Measurements from ENCODE around the gene IL1RAPL2. TPM values are rescaled to one million over a fixed set of nuclear protein-coding genes. Genes with fewer than 3 reads are reported as not detected.

IL1RAPL2 gene
- total RNA-seq, 4 donors from 2014 or later: not detected

DNA sequence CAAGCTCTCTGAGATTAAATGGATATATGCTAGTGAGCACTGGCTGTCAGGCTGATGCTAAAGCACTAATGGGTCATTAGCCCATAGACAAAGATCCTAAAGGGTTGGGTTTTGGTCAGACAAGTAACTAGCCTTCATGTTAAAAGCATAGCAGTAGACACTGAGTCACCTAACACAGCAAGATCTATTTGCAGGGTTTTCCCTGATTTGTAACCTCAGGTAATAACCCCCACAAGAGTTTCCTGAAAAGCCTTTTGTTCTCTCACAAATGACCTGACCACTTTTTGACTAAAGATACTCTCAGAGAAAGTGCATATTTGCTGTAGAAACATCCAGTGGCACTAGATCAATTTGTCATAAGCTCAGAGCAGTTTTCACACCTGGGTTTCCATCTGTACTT, 905.6 kb downstream of the IL1RAPL2 start:
- H3K36me3 ChIP-seq: no peaks in the 10 kb centered on the region
- H3K4me1 ChIP-seq: no peaks in the 10 kb centered on the region
- no peaks in the 10 kb centered on the region for H3K27me3 ChIP-seq
- DNase-seq: no peak
- no peaks in the 10 kb centered on the region for H3K9me3 ChIP-seq
- intact Hi-C loops (cut with DNase I): no loop called here
- TF ChIP-seq, protein P1, sequence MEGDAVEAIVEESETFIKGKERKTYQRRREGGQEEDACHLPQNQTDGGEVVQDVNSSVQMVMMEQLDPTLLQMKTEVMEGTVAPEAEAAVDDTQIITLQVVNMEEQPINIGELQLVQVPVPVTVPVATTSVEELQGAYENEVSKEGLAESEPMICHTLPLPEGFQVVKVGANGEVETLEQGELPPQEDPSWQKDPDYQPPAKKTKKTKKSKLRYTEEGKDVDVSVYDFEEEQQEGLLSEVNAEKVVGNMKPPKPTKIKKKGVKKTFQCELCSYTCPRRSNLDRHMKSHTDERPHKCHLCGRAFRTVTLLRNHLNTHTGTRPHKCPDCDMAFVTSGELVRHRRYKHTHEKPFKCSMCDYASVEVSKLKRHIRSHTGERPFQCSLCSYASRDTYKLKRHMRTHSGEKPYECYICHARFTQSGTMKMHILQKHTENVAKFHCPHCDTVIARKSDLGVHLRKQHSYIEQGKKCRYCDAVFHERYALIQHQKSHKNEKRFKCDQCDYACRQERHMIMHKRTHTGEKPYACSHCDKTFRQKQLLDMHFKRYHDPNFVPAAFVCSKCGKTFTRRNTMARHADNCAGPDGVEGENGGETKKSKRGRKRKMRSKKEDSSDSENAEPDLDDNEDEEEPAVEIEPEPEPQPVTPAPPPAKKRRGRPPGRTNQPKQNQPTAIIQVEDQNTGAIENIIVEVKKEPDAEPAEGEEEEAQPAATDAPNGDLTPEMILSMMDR (IDR thresholded peaks at IDR 0.05): no peak
- no peak for TF ChIP-seq POLR2A (IDR thresholded peaks at IDR 0.05)
- H3K4me3 ChIP-seq (replicated peaks in 1 of 3): no peak overlapping the region
- no peak overlapping the region for H3K27ac ChIP-seq

DNA sequence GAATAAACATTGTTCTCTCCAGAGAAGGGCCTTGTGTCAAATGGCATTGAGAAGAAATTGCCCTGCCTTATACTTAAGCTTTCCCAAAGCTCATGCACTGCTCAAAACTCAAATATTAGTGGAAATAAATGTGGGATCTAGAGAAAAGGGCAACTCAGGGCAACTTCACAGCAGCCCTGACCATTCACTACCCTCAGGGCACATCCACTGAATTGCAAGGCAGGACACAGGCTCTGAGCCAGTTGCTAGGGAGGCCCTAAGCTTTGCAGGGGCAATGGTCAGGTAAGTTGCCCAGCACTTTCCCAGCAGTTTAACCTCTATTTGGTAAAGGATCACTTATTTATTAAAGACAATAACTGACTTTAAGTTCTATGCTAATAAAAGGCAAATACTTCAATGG, 909.8 kb downstream of the IL1RAPL2 start:
- Histone ChIP-seq H3K27ac (no peak overlapping the region), H3K4me3 (replicated peaks in 1 of 3) (no peak overlapping the region), H3K27me3 (no peaks in the 10 kb centered on the region), H3K36me3 (no peaks in the 10 kb centered on the region), H3K9me3 (no peaks in the 10 kb centered on the region), H3K4me1 (no peaks in the 10 kb centered on the region)
- DNase-seq: peak in 1 of 2 donors; percentile 2
- intact Hi-C loops (cut with DNase I): no loop called here
- TF ChIP-seq, protein P1 (IDR thresholded peaks at IDR 0.05): no peak
- TF ChIP-seq POLR2A (IDR thresholded peaks at IDR 0.05): no peak

DNA sequence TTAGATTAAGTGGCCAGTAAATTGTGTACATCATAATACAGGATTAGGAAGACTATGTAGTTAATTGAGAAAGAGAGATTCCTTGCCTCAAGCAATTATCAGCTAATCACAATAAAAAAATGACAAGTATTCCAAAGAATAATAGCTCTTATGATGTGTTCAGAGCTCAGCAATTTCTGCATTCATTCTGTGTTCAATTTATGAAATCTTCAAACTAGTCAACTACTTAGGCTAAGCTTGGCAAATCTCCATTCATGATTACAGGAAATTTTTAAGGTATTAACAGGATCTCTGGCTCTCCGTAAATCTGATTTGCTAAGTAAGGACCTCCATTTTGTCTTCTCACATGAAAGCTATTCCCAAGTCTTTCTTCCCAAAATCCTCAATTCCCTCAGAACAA, 911.4 kb downstream of the IL1RAPL2 start:
- TF ChIP-seq, protein P1 (IDR thresholded peaks at IDR 0.05): no peak
- no peak for TF ChIP-seq POLR2A (IDR thresholded peaks at IDR 0.05)
- Histone ChIP-seq H3K27me3 (no peaks in the 10 kb centered on the region), H3K4me1 (no peaks in the 10 kb centered on the region), H3K36me3 (no peaks in the 10 kb centered on the region), H3K27ac (no peak overlapping the region), H3K4me3 (replicated peaks in 1 of 3) (no peak overlapping the region), H3K9me3 (no peaks in the 10 kb centered on the region)
- 89 to 91% methylated on average over 1 of the region's 1 CpG for WGBS, 2 donors
- intact Hi-C loops (cut with DNase I): no loop called here
- DNase-seq: no peak

DNA sequence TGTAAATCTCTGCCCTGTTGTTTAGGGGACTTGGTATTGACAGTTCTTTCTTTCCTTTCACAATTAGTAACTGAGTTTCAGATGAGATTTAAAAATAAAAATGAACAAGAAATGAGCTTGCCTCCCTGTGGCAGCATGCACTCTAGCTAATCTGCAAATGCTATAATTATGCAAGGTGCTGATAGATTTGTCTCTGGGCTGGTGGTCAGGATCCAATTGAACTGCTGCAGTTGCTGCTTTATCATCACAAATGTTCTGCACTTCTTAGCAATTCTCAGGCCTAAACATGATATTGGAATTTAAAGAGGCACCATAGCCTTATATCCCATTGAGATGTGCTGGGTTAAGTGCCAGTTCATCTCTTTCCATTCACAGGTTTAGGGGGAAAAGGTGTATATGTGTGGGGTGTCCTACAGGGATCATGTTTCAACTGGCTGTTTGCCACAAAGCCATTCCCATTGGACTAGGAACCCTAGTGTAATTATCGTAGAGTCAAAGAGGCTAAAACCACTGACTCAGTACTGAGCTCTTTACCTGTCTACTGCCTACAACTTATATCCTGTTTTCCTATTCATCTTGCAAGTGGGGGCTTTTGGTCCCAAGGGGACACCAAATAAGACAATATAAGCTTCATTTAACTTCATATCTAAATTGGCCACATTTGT, 914.8 kb downstream of the IL1RAPL2 start:
- WGBS, 2 donors: 90 to 93% methylated on average over 1 of the region's 1 CpG
- no peak for TF ChIP-seq POLR2A (IDR thresholded peaks at IDR 0.05)
- TF ChIP-seq, protein P1 (IDR thresholded peaks at IDR 0.05): no peak

DNA sequence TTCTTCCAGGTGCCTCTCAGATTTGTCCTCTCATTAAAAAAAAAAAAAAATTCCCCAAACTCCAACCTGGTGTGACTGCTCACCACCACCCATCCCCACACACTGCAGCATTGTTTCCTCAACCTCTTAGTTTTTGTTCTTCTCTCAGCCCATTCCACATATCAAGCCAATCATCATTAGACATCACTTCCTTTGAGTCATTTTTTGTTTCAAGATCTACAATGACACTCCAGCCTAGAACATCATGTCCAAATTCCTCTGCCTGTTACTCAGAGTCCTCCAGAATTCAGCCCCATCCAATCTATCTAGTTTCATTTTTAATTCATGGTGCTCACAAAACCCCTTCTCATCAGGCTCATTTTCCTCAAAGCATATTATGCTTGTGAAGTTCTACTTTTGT, 917.0 kb downstream of the IL1RAPL2 start:
- no peak for DNase-seq
- intact Hi-C loops (cut with DNase I): no loop called here
- no peak for TF ChIP-seq POLR2A (IDR thresholded peaks at IDR 0.05)
- TF ChIP-seq, protein P1 (IDR thresholded peaks at IDR 0.05): no peak
- no peaks in the 10 kb centered on the region for H3K27me3 ChIP-seq
- H3K36me3 ChIP-seq: no peaks in the 10 kb centered on the region
- H3K27ac ChIP-seq: no peak overlapping the region
- no peak overlapping the region for H3K4me3 ChIP-seq (replicated peaks in 1 of 3)
- H3K4me1 ChIP-seq: no peaks in the 10 kb centered on the region
- no peaks in the 10 kb centered on the region for H3K9me3 ChIP-seq

More for the DNA sequence above, 914.8 kb downstream of the IL1RAPL2 start:
- no peaks in the 10 kb centered on the region for H3K9me3 ChIP-seq
- intact Hi-C loops (cut with DNase I): no loop called here
- no peaks in the 10 kb centered on the region for H3K4me1 ChIP-seq
- no peak overlapping the region for H3K27ac ChIP-seq
- H3K36me3 ChIP-seq: no peaks in the 10 kb centered on the region
- DNase-seq: no peak
- H3K27me3 ChIP-seq: no peaks in the 10 kb centered on the region
- no peak overlapping the region for H3K4me3 ChIP-seq (replicated peaks in 1 of 3)

Data from thyroid gland (tissue), 4 donors.